ENCODE data around the gene TOP2B. TPM values are rescaled to one million over a fixed set of nuclear protein-coding genes. Genes with fewer than 3 reads are reported as not detected.

The TOP2B gene
- total and polyA plus RNA-seq, 9 of the 15 experiments (the other 6 are each of a cell fraction or from before 2014, with no cell fraction given), result 45.3 to 186 (median 134) TPM

GRCh38 chr3:25582242-25582641, 82.5 kb downstream of the TOP2B start (continued):
- no peak for TF ChIP-seq CTCFL (IDR thresholded peaks at IDR 0.05; ENCODE audit: borderline replicate concordance, insufficient read depth, low read depth, low read length, poor library complexity, severe bottlenecking)
- TF ChIP-seq E2F5 (CRISPR knock-in tag; IDR thresholded peaks at IDR 0.05), result no peak
- no peak for TF ChIP-seq ZNF347 (CRISPR knock-in tag; IDR thresholded peaks at IDR 0.05; ENCODE audit: low read depth)
- TF ChIP-seq SETDB1 (IDR thresholded peaks at IDR 0.05; ENCODE audit: low read length), result no peak
- TF ChIP-seq ZHX1 (conservative IDR thresholded peaks at IDR 0.05; ENCODE audit: low read length), result no peak
- TF ChIP-seq MXI1 (IDR thresholded peaks at IDR 0.05; ENCODE audit: low read depth, low read length), result no peak
- no peak for TF ChIP-seq SUPT5H (IDR thresholded peaks at IDR 0.05)
- TF ChIP-seq ZNF589 (CRISPR knock-in tag; IDR thresholded peaks at IDR 0.05; ENCODE audit: low read depth), result no peak
- TF ChIP-seq SMC3 (conservative IDR thresholded peaks at IDR 0.05; ENCODE audit: insufficient read depth, low read depth, low read length), result no peak
- TF ChIP-seq TRIM24 (IDR thresholded peaks at IDR 0.05), result peak; percentile 43 to 67; a peak in 3 of 4 replicates
- TF ChIP-seq SMAD2 (IDR thresholded peaks at IDR 0.05; ENCODE audit: low read depth, low read length), result no peak
- TF ChIP-seq EWSR1 (IDR thresholded peaks at IDR 0.05; ENCODE audit: borderline replicate concordance, low read depth, partially characterized antibody), result no peak
- TF ChIP-seq ARID3B (CRISPR knock-in tag; IDR thresholded peaks at IDR 0.05; ENCODE audit: borderline replicate concordance), result no peak
- no peak for TF ChIP-seq FOXP4 (CRISPR knock-in tag; IDR thresholded peaks at IDR 0.05; ENCODE audit: borderline replicate concordance)
- TF ChIP-seq HES1 (IDR thresholded peaks at IDR 0.05; ENCODE audit: low read depth), result peak; percentile 86
